Spinal cord (tissue), 10 donors: ENCODE measurements around the gene MTHFD1L. TPM values are rescaled to one million over a fixed set of nuclear protein-coding genes. Genes with fewer than 3 reads are reported as not detected.
A peak's percentile ranks its signal among the peaks of the same experiment; 100 is the strongest.
"Not testable (repeated sequence)": the region's sequence is repeated elsewhere in the genome, so short reads cannot be mapped to it uniquely, and the experiment has no call there.

Source experiments
- DNase-seq, 6 donors: peaks; one replicate each; pipeline versions ENCODE4 v3.0.0 to v3.0.0-alpha.2; 2013 to 2015; ENCODE audit warnings: low spot score in 6 of 6, low read depth in 4 of 6
- H3K27ac ChIP-seq: one replicate; pipeline ENCODE4 v1.5.1; 2013; ENCODE audit warnings: low read depth, low read length, control low read depth
- H3K27me3 ChIP-seq: one replicate; pipeline ENCODE4 v1.6.1; 2013; ENCODE audit warnings: low read length; ENCODE audit not compliant: control insufficient read depth, insufficient read depth
- H3K36me3 ChIP-seq: one replicate; pipeline ENCODE4 v1.6.1; 2013; ENCODE audit warnings: low read length; ENCODE audit not compliant: control insufficient read depth, insufficient read depth
- H3K4me1 ChIP-seq: one replicate; pipeline ENCODE4 v1.6.1; 2013; ENCODE audit warnings: low read length; ENCODE audit not compliant: control insufficient read depth, insufficient read depth
- H3K4me3 ChIP-seq: one replicate; pipeline ENCODE4 v1.5.1; 2013; ENCODE audit warnings: low read depth, low read length, control low read depth
- H3K9me3 ChIP-seq: one replicate; pipeline ENCODE4 v1.6.1; 2013; ENCODE audit warnings: low read length; ENCODE audit not compliant: control insufficient read depth, insufficient read depth
- WGBS: methylation state at CpG from one replicate; pipeline ENCODE4 v1.1.5; 2013; ENCODE audit warnings: missing lambda C conversion rate; ENCODE audit not compliant: insufficient coverage; 5-methylcytosine and 5-hydroxymethylcytosine counted together
- long read RNA-seq, 4 donors: transcript quantifications; one replicate each; lab custom pipeline, GENCODE V29; 2026
- polyA plus RNA-seq, 2 donors: library from polyadenylated mRNA; unstranded; fragments of 120-200 nt; gene quantifications; one replicate each; pipeline ENCODE4 v1.2.1, GENCODE V29; 2013; ENCODE audit not compliant: insufficient read length in 2 of 2
- total RNA-seq, 2 donors: library from RNA; depleted of rRNA in 1 of 2; stranded (reverse); fragments of 120-200 nt in 1 of 2; fragments of >200 nt in 1 of 2; gene quantifications; one replicate each; pipeline versions ENCODE4 v1.2.3 to v1.2.4, GENCODE V29; 2013 to 2014
- donor health status: healthy.

Gene MTHFD1L
- total RNA-seq (10 to 100 TPM; 15.0 to 18.4 TPM), polyA plus RNA-seq (10 to 100 TPM; 17.1 to 21.6 TPM)
- long read RNA-seq, donor 1, partial matches to known transcripts, result 0 of 2 reads
- long read RNA-seq, donor 1, other reads (novel, unspliced or antisense), result 0 of 2 reads
- long read RNA-seq, donor 2, result 0 reads
- long read RNA-seq, donor 3, partial matches to known transcripts, result 0 of 3 reads
- long read RNA-seq, donor 3, other reads (novel, unspliced or antisense), result 0 of 3 reads
- long read RNA-seq, donor 4, result 0 reads

- DNase-seq, result peak in 4 of 6 donors; percentile 53 to 87 (median 70)
- Histone ChIP-seq H3K4me1 (peaks cover 14% of the 10 kb centered on the region), H3K4me3 (peak within 1 kb of the TSS; percentile 79), H3K27ac (peak within 1 kb of the TSS; percentile 98), H3K9me3 (no peaks in the 10 kb centered on the region), H3K36me3 (peaks cover 2% of the 10 kb centered on the region), H3K27me3 (no peaks in the 10 kb centered on the region)
- WGBS, result 0% methylated on average over 79 of the region's 82 CpGs
These were observed at the start of gene MTHFD1L for GRCh38 chr6:150865406-150866146. Gene MTHFD1L (plus strand): TSS chr6:150865702. CDS start chr6:150865823, 121 bp downstream.

- H3K4me3 ChIP-seq, H3K27ac ChIP-seq, H3K36me3 ChIP-seq, H3K9me3 ChIP-seq, DNase-seq, H3K27me3 ChIP-seq, H3K4me1 ChIP-seq: not testable (repeated sequence)
- 89% methylated on average over 6 of the region's 8 CpGs for WGBS
These were observed 48.9 kb upstream of the MTHFD1L start for GRCh38 chr6:150816554-150816953.

GRCh38 chr6:150822932-150823331, 42.6 kb upstream of the MTHFD1L start:
- Histone ChIP-seq H3K36me3 (no peaks in the 10 kb centered on the region), H3K4me3 (no peak overlapping the region), H3K27me3 (no peaks in the 10 kb centered on the region), H3K27ac (no peak overlapping the region), H3K4me1 (no peaks in the 10 kb centered on the region), H3K9me3 (no peaks in the 10 kb centered on the region)
- 93% methylated on average over 2 of the region's 5 CpGs for WGBS
- DNase-seq, result no peak

GRCh38 chr6:150826788-150827187, 38.7 kb upstream of the MTHFD1L start:
- Histone ChIP-seq H3K27me3 (no peaks in the 10 kb centered on the region), H3K27ac (no peak overlapping the region), H3K4me3 (no peak overlapping the region), H3K36me3 (peaks cover 13% of the 10 kb centered on the region), H3K9me3 (no peaks in the 10 kb centered on the region), H3K4me1 (no peaks in the 10 kb centered on the region)
- no peak for DNase-seq
- WGBS, result 91% methylated on average over 4 of the region's 5 CpGs

DNA sequence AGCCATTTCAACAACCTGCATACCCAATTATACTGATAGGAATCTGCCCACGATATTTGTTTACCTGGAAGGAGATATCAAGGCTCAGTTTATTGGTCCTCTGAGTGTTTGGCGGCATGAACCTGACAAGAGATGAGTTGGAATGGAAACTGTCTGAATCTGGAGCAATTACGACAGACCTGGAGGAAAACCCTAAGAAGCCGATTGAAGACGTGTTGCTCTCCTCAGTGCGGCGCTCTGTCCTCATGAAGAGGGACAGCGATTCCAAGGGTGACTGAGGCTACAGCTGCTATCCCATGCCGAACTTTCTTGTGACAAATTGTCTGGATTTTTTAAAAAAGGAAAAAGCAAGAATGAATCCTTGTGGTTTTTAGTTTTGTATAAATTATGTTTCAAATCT, 37.4 kb upstream of the MTHFD1L start:
- 91% methylated on average over 7 of the region's 9 CpGs for WGBS
- H3K27ac ChIP-seq, H3K27me3 ChIP-seq, DNase-seq, H3K9me3 ChIP-seq, H3K4me1 ChIP-seq, H3K4me3 ChIP-seq: not testable (repeated sequence)
- H3K36me3 ChIP-seq, result peaks cover 25% of the 10 kb centered on the region

DNA sequence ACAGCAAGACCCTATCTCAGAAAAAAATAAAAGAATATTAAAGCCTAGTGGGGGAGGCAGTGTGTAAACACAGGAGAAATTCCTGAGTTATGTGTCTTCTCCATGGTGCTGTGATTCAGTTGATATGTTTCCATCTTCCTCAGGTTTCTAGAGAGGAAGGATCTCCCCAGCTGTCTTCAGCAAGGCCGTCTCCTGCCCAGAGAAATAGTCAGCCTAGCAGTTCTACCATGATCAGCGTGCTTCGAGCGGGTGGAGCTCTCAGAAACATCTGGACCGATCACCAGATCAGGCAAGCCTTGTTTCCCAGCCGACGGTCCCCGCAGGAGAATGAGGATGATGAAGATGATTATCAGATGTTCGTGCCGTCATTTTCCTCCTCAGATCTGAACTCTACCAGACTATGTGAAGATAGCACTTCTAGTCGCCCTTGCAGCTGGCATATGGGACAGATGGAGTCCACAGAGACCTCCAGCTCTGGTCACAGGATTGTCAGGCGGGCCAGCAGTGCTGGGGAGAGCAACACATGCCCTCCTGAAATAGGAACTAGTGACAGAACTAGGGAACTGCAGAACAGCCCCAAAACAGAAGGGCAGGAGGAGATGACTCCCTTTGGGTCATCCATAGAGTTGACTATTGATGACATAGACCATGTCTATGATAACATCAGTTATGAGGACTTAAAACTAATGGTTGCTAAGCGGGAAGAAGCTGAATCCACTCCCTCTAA, 34.9 kb upstream of the MTHFD1L start:
- H3K4me1 ChIP-seq, result no peaks in the 10 kb centered on the region
- DNase-seq, result no peak
- H3K9me3 ChIP-seq, result no peaks in the 10 kb centered on the region
- no peak overlapping the region for H3K4me3 ChIP-seq
- peaks cover 30% of the 10 kb centered on the region for H3K36me3 ChIP-seq
- 93% methylated on average over 10 of the region's 13 CpGs for WGBS
- H3K27me3 ChIP-seq, result no peaks in the 10 kb centered on the region
- H3K27ac ChIP-seq, result no peak overlapping the region

DNA sequence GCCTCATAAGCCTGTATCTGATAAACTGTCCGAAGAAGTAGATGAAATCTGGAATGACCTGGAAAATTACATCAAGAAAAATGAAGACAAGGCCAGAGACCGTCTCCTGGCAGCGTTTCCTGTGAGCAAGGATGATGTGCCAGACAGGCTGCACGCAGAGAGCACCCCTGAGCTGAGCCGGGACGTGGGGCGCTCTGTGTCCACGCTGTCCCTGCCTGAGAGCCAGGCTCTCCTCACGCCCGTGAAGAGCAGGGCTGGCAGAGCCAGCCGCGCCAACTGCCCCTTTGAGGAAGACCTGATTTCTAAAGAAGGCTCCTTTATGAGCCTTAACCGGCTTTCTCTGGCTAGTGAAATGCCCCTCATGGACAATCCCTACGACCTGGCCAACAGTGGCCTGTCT, 33.9 kb upstream of the MTHFD1L start:
- peaks cover 30% of the 10 kb centered on the region for H3K36me3 ChIP-seq
- no peaks in the 10 kb centered on the region for H3K27me3 ChIP-seq
- H3K4me3 ChIP-seq, result no peak overlapping the region
- DNase-seq, result no peak
- no peaks in the 10 kb centered on the region for H3K4me1 ChIP-seq
- H3K27ac ChIP-seq, result no peak overlapping the region
- 97% methylated on average over 14 of the region's 14 CpGs for WGBS
- no peaks in the 10 kb centered on the region for H3K9me3 ChIP-seq

- H3K4me3 ChIP-seq, result no peak overlapping the region
These were observed 29.9 kb upstream of the MTHFD1L start for GRCh38 chr6:150835620-150836019.

GRCh38 chr6:150840185-150840584, 25.3 kb upstream of the MTHFD1L start:
- DNase-seq, result no peak
- no peak overlapping the region for H3K4me3 ChIP-seq
- H3K27ac ChIP-seq, result no peak overlapping the region
- no peaks in the 10 kb centered on the region for H3K27me3 ChIP-seq
- H3K36me3 ChIP-seq, result peaks cover 8% of the 10 kb centered on the region
- no peaks in the 10 kb centered on the region for H3K9me3 ChIP-seq
- WGBS, result no CpG with 5 or more reads among the region's 4 CpGs
- H3K4me1 ChIP-seq, result no peaks in the 10 kb centered on the region

More at GRCh38 chr6:150835620-150836019, 29.9 kb upstream of the MTHFD1L start:
- no peak for DNase-seq
- Histone ChIP-seq H3K27ac (no peak overlapping the region), H3K9me3 (no peaks in the 10 kb centered on the region), H3K36me3 (peaks cover 34% of the 10 kb centered on the region), H3K27me3 (no peaks in the 10 kb centered on the region), H3K4me1 (no peaks in the 10 kb centered on the region)
